Thoracic aorta (tissue), 2 donors: ENCODE results near the gene KIAA1671. TPM values are rescaled to one million over a fixed set of nuclear protein-coding genes. Genes with fewer than 3 reads are reported as not detected.
"Not testable (repeated sequence)": the region's sequence is repeated elsewhere in the genome, so short reads cannot be mapped to it uniquely, and the experiment has no call there.

Experiments
- ATAC-seq: fragments of 150-250 bp; one replicate; pipeline ENCODE4 v1.8.0; 2017; ENCODE audit warnings: low read depth; ENCODE audit not compliant: insufficient number of reproducible peaks, low FRiP score
- DNase-seq: peaks from one replicate; pipeline ENCODE4 v3.0.0-alpha.2; 2020; ENCODE audit warnings: low spot score
- H3K27ac ChIP-seq, 2 donors: fragments of 200-600 bp; sonication (generic); 1 replicate in 1 of 2; 2 replicates in 1 of 2; pipeline ENCODE4 v1.5.1; 2016; ENCODE audit warnings: mild to moderate bottlenecking in 2 of 2, moderate library complexity in 2 of 2
- H3K27me3 ChIP-seq: fragments of 200-600 bp; sonication (generic); replicated peaks from 2 replicates; pipeline ENCODE4 v1.6.0; 2016; ENCODE audit warnings: mild to moderate bottlenecking; ENCODE audit not compliant: insufficient read depth
- H3K36me3 ChIP-seq: fragments of 200-600 bp; sonication (generic); one replicate; pipeline ENCODE4 v1.5.1; 2016
- H3K4me1 ChIP-seq, 2 donors: fragments of 200-600 bp; sonication (generic); 1 replicate in 1 of 2; 2 replicates in 1 of 2; pipeline versions ENCODE4 v1.5.1 to v1.6.0; 2016; ENCODE audit warnings: low read depth in 2 of 2, mild to moderate bottlenecking in 1 of 2; ENCODE audit not compliant: control insufficient read depth in 1 of 2
- H3K4me3 ChIP-seq: fragments of 200-600 bp; sonication (generic); 2 replicates; pipeline ENCODE4 v1.5.1; 2016; ENCODE audit warnings: mild to moderate bottlenecking
- H3K9me3 ChIP-seq: fragments of 200-600 bp; sonication (generic); 2 replicates; pipeline ENCODE4 v1.5.1; 2016
- total RNA-seq, 2 donors: library from RNA; depleted of rRNA; stranded (reverse); fragments of >200 nt; gene quantifications; one replicate each; pipeline versions ENCODE4 v1.1.0 to v1.2.3, GENCODE V29; 2016
- TF ChIP-seq, protein P1 (sequence below): fragments of 200-600 bp; sonication (generic); IDR thresholded peaks from one replicate; pipeline ENCODE4 v1.5.1; 2019; ENCODE audit warnings: antibody characterized with exemption

The KIAA1671 gene
- total RNA-seq, 2 donors from 2014 or later, result 57.8 to 86.8 TPM

DNA sequence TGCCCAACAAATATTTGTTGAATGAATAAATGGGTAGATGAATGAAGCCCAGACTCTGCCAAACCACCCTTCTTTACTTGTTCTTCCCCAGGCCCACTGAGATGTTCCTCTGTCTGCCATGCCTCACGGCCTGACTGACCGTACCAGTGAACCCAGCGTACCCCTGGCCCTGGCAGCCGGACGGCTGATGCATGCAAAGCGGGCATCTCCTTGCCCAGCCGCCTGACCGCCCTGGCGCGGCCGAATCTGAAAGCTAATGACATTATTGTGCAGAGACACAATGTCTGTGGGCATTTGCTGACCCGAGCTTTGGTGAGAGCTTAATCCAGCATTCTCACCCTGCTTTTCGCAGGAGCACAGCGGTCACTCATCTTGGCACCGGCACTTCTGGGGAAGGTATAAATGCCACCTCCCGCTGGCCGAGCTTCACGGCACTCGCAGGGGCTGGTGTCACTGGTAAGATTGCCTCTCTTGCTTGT, 266.7 kb downstream of the KIAA1671 start, which contains the start of gene CRYBB2:
CRYBB2 (plus strand) TSS at position 429 of the 479 bp plus-strand sequence. CDS start 1,791 bp downstream, outside the sequence.
- DNase-seq (no peak), ATAC-seq (no peak)
- Histone ChIP-seq H3K4me1 (no peaks in the 10 kb centered on the region), H3K27ac (no peak within 1 kb of the TSS), H3K4me3 (no peak within 1 kb of the TSS), H3K36me3 (no peaks in the 10 kb centered on the region), H3K27me3 (no peaks in the 10 kb centered on the region), H3K9me3 (no peaks in the 10 kb centered on the region)
- TF ChIP-seq, protein P1, sequence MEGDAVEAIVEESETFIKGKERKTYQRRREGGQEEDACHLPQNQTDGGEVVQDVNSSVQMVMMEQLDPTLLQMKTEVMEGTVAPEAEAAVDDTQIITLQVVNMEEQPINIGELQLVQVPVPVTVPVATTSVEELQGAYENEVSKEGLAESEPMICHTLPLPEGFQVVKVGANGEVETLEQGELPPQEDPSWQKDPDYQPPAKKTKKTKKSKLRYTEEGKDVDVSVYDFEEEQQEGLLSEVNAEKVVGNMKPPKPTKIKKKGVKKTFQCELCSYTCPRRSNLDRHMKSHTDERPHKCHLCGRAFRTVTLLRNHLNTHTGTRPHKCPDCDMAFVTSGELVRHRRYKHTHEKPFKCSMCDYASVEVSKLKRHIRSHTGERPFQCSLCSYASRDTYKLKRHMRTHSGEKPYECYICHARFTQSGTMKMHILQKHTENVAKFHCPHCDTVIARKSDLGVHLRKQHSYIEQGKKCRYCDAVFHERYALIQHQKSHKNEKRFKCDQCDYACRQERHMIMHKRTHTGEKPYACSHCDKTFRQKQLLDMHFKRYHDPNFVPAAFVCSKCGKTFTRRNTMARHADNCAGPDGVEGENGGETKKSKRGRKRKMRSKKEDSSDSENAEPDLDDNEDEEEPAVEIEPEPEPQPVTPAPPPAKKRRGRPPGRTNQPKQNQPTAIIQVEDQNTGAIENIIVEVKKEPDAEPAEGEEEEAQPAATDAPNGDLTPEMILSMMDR, result no peak

DNA sequence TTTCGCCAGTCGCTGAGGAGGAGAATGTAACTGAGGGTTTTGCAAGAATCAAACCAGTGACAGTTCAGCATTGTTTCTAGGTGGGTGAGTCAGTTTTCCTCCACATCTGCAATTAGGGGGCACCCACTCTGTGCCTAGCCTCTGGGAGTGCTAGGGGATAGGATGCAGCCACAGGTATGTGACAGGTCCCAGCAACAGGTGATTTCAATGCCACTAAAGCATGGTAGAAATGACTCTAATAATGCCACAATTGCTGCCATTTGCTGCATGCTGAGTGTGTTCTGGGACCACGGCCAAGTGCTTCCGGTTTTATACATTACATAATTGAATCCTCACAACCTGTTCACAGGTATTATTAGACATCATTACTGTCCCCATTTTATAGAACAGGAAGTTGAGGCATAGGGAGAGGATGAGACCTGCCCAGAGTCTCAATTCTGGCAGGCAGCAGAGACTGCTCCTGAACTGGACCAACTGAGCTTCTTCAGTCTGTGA, 267.5 kb downstream of the KIAA1671 start:
- TF ChIP-seq, protein P1, result no peak
- no peaks in the 10 kb centered on the region for H3K27me3 ChIP-seq
- no peaks in the 10 kb centered on the region for H3K36me3 ChIP-seq
- H3K4me1 ChIP-seq, result no peaks in the 10 kb centered on the region
- ATAC-seq, result no peak
- no peak overlapping the region for H3K4me3 ChIP-seq
- no peak for DNase-seq
- H3K9me3 ChIP-seq, result no peaks in the 10 kb centered on the region
- H3K27ac ChIP-seq, result no peak overlapping the region

DNA sequence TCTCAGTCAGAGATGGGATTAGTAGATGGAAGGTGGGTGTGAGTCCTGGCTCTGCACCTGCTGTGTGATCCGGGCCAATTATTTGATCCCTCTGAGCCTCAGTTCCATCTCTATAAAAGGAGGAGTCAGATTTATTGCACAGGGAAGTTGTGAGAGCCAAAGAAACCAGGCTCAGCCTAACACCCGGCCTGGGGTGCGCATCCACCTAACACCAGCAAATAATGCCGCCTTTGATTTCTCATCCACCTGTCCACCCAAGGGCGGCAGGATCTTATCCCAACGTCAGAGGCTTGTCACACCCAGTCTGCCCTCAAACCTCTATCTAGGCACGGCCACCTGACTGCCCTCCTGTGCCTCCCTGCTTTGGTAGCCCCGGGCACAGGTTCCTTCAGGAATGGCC, 269.3 kb downstream of the KIAA1671 start:
- no peak for ATAC-seq
- Histone ChIP-seq H3K4me3 (no peak overlapping the region), H3K4me1 (no peaks in the 10 kb centered on the region), H3K27ac (no peak overlapping the region), H3K36me3 (no peaks in the 10 kb centered on the region), H3K9me3 (no peaks in the 10 kb centered on the region), H3K27me3 (no peaks in the 10 kb centered on the region)
- no peak for DNase-seq
- TF ChIP-seq, protein P1, result no peak

DNA sequence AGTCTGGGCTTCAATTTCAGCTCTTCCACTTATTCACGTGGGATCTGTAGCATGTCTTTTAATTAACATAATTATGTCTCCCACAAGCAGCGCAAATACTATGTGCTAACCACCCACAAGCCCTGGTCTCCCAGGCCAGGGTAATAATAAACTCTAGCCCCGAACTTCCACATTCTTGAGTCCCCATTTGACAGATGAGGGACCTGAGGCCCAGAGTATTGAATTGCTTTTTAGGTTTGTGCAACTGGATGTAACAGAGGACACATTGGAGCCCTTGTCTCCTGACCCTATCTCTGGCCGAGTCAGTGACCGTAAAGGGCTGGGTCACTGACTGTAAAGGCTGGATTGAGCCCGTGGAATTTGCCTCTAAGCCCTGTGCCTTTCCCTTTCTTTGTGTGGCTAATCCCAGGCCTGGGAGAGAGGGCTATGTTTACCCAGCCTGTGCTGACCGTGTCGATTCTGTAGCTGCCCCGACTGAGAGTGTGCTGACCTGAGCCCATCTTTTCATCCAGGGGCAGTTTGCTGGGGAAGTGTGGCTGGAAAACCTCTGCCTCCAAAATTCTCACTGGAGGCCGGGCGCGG, 270.8 kb downstream of the KIAA1671 start:
- DNase-seq (no peak), ATAC-seq (no peak)
- no peaks in the 10 kb centered on the region for H3K4me1 ChIP-seq
- no peak overlapping the region for H3K27ac ChIP-seq
- no peaks in the 10 kb centered on the region for H3K36me3 ChIP-seq
- no peaks in the 10 kb centered on the region for H3K27me3 ChIP-seq
- no peak overlapping the region for H3K4me3 ChIP-seq
- TF ChIP-seq, protein P1, result no peak
- H3K9me3 ChIP-seq, result no peaks in the 10 kb centered on the region

DNA sequence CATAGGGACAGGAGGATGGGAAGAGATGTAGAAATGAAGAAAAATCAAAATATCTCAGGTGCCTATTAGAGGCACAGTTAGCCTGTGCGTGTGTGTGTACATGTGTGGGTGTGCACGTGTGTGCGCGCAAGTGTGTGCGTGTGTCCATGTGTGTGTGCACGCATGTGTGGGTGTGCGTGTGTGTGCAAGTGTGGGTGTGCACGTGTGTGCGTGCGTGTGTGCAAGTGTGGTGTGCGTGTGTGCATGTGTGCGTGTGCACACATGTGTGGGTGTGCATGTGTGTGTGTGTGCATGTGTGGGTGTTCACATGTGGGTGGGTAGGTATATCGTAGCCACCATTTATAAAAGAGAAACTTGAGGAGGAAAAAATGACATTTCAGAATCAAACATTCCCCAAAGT, 276.3 kb downstream of the KIAA1671 start:
- no peaks in the 10 kb centered on the region for H3K36me3 ChIP-seq
- no peaks in the 10 kb centered on the region for H3K27me3 ChIP-seq
- DNase-seq, result no peak
- H3K4me1 ChIP-seq, result no peaks in the 10 kb centered on the region
- H3K27ac ChIP-seq, result no peak overlapping the region
- no peaks in the 10 kb centered on the region for H3K9me3 ChIP-seq
- TF ChIP-seq, protein P1, result no peak
- no peak for ATAC-seq
- no peak overlapping the region for H3K4me3 ChIP-seq

DNA sequence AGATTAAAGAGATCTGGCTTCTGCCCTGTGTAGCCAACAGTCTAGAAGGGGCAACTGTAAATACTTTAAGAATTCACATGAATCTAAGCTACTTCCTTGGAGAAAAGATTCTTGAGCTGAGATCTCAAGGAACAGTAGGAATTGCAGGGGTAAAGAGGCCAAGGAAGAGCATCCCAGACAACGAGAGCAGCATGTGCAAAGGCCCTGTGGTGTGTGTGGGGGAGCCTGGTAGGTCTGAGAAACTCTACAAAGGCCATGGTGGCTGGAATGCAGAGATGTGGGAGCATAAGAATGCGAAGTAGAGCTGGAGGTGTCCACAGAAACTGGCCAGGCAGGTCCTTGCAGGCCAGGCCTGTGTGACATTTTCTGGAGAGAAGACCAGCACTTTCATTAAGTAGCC, 278.2 kb downstream of the KIAA1671 start:
- not testable (repeated sequence) for H3K4me3 ChIP-seq, H3K27ac ChIP-seq, H3K9me3 ChIP-seq, H3K4me1 ChIP-seq, H3K27me3 ChIP-seq, DNase-seq, H3K36me3 ChIP-seq, ATAC-seq
